ENCODE measurements around the gene RERE. TPM values are rescaled to one million over a fixed set of nuclear protein-coding genes. Genes with fewer than 3 reads are reported as not detected.

The RERE gene
- total and polyA plus RNA-seq, 2 donors (not counting 3 experiments of a cell fraction or from before 2014, with no cell fraction given): 14.1 to 113 TPM

DNA sequence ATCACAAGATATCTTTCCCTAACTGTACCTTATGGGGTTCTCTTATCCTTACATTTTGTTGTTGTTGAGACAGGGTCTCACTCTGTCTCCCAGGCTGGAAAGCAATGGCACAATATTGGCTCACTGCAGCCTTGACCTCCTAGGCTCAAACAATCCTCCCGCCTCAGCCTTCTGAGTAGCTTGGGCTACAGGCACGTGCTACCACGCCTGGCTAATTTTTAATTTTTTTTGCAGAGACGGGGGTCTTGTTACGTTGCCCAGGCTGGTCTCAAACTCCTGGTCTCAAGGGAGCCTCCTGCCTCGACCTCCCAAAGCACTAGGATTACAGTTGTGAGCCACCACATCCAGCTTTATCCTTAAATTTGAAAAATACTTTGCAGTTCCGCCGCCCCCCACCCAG is 10.4 kb downstream of the RERE start:
- Histone ChIP-seq H3K4me1 (ENCODE audit: control insufficient read depth, extremely low read depth, insufficient read depth, low read length) (no peaks in the 10 kb centered on the region), H4K20me1 (replicated peaks; ENCODE audit: control insufficient read depth, extremely low read depth, insufficient read depth, low read length) (peaks cover 2% of the 10 kb centered on the region), H3K9me1 (replicated peaks; ENCODE audit: control insufficient read depth, extremely low read depth, insufficient read depth, low read length) (no peaks in the 10 kb centered on the region), H3K9me3 (replicated peaks; ENCODE audit: control insufficient read depth, insufficient read depth, low read length) (no peaks in the 10 kb centered on the region), H2AFZ (ENCODE audit: low read depth, low read length) (no peak overlapping the region), H3K36me3 (ENCODE audit: control insufficient read depth in 2 of 2, extremely low read depth in 1 of 2, insufficient read depth in 2 of 2, low read length in 2 of 2) (no peaks in the 10 kb centered on the region), H3K4me3 (replicated peaks in 1 of 3; ENCODE audit: insufficient read depth in 1 of 3, low read depth in 1 of 3, low read length in 3 of 3) (no peak overlapping the region), H3K27ac (ENCODE audit: insufficient read depth, low read depth, low read length) (no peak overlapping the region), H3K9ac (replicated peaks; ENCODE audit: extremely low read depth, insufficient read depth, low read length) (no peak overlapping the region), H3K4me2 (ENCODE audit: insufficient read depth, low read length) (no peak overlapping the region), H3K79me2 (ENCODE audit: control insufficient read depth, insufficient read depth, low read length) (peaks cover 16% of the 10 kb centered on the region), H3K27me3 (ENCODE audit: control insufficient read depth in 2 of 2, insufficient read depth in 2 of 2, low read length in 2 of 2) (no peaks in the 10 kb centered on the region)
- intact Hi-C loops (cut with micrococcal nuclease) (no loop called here), dilution Hi-C loops (cut with MboI; ENCODE audit: extremely low pct_ligation_motif_present, low sequenced_read_pairs) (no loop called here)
- DNase-seq (ENCODE audit: low read depth, low spot score) (no peak), FAIRE-seq (no peak)
- no TSS peak for BruUV-seq (replicated peaks)
- ChIA-PET CTCF (interaction anchor here (1.3 to 1.7 kb wide), 2 partner anchors 14 to 42 kb away, joined by 3 to 5 read pairs; no protein-coding TSS in a partner anchor), POLR2A (no interaction called here)
- TF ChIP-seq JUN (IDR thresholded peaks at IDR 0.05; ENCODE audit: borderline replicate concordance, insufficient read depth, insufficient read length, low read depth) (no peak), POLR2A (IDR thresholded peaks at IDR 0.05; ENCODE audit: low read depth, low read length) (no peak), MYC (IDR thresholded peaks at IDR 0.05; ENCODE audit: low read depth, low read length) (no peak), GATA2 (IDR thresholded peaks at IDR 0.05; ENCODE audit: insufficient read depth, insufficient read length, low read depth, low read length) (no peak), EZH2 (IDR thresholded peaks at IDR 0.05; ENCODE audit: borderline replicate concordance, low read depth, low read length, severe bottlenecking) (no peak), FOS (IDR thresholded peaks at IDR 0.05; ENCODE audit: borderline replicate concordance, insufficient read depth, low read length) (no peak), POLR2AphosphoS5 (IDR thresholded peaks at IDR 0.05; ENCODE audit: insufficient read depth, low read depth, low read length) (no peak)
- TF ChIP-seq, protein P1, sequence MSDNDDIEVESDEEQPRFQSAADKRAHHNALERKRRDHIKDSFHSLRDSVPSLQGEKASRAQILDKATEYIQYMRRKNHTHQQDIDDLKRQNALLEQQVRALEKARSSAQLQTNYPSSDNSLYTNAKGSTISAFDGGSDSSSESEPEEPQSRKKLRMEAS (IDR thresholded peaks at IDR 0.05; ENCODE audit: insufficient read depth, insufficient read length): no peak
- TF ChIP-seq, protein P2, sequence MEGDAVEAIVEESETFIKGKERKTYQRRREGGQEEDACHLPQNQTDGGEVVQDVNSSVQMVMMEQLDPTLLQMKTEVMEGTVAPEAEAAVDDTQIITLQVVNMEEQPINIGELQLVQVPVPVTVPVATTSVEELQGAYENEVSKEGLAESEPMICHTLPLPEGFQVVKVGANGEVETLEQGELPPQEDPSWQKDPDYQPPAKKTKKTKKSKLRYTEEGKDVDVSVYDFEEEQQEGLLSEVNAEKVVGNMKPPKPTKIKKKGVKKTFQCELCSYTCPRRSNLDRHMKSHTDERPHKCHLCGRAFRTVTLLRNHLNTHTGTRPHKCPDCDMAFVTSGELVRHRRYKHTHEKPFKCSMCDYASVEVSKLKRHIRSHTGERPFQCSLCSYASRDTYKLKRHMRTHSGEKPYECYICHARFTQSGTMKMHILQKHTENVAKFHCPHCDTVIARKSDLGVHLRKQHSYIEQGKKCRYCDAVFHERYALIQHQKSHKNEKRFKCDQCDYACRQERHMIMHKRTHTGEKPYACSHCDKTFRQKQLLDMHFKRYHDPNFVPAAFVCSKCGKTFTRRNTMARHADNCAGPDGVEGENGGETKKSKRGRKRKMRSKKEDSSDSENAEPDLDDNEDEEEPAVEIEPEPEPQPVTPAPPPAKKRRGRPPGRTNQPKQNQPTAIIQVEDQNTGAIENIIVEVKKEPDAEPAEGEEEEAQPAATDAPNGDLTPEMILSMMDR (IDR thresholded peaks at IDR 0.05; ENCODE audit: extremely low read depth in 1 of 2, insufficient read depth in 1 of 2, low read depth in 1 of 2, low read length in 2 of 2): no peak
